Activated CD4-positive, alpha-beta T cell treated with anti-CD3 and anti-CD28 coated beads, Interleukin-2, amount 10 ng/mL, durations not matched to agents 24 days and 14 days (primary cell): ENCODE results near the gene CIAO2B. TPM values are rescaled to one million over a fixed set of nuclear protein-coding genes. Genes with fewer than 3 reads are reported as not detected.
"Not testable (repeated sequence)": the region's sequence is repeated elsewhere in the genome, so short reads cannot be mapped to it uniquely, and the experiment has no call there.

ENCODE experiments used
- DNase-seq: peaks from one replicate; pipeline ENCODE4 v3.0.0; 2022
- H3K27ac Mint-ChIP-seq: one replicate; pipeline ENCODE4 v1.8.0; 2022; ENCODE audit warnings: mild to moderate bottlenecking, mixed read lengths
- H3K27me3 Mint-ChIP-seq: one replicate; pipeline ENCODE4 v1.8.0; 2022; ENCODE audit warnings: mixed read lengths
- H3K36me3 Mint-ChIP-seq: one replicate; pipeline ENCODE4 v1.8.0; 2022; ENCODE audit warnings: low read depth, mild to moderate bottlenecking, mixed read lengths
- H3K4me1 Mint-ChIP-seq: one replicate; pipeline ENCODE4 v1.8.0; 2021; ENCODE audit warnings: mixed read lengths
- H3K4me3 Mint-ChIP-seq: one replicate; pipeline ENCODE4 v1.8.0; 2022; ENCODE audit warnings: mild to moderate bottlenecking, moderate library complexity, mixed read lengths
- H3K9me3 Mint-ChIP-seq: one replicate; pipeline ENCODE4 v1.8.0; 2021; ENCODE audit warnings: mixed read lengths
- intact Hi-C: fragments of 100-400 bp; cut with micrococcal nuclease; formaldehyde crosslinking; loops from one replicate; pipeline ENCODE4 v1.15.1; 2023
- total RNA-seq: library from RNA; stranded (reverse); gene quantifications from 2 replicates; pipeline ENCODE4 v1.2.3, GENCODE V29; 2022

Gene CIAO2B
- 170 and 176 TPM in 2 replicates for total RNA-seq

- intact Hi-C loops: loop anchor here (2.0 kb wide), 1 partner anchor 103 kb away; the partner anchor contains the start of gene NAE1
- Mint-ChIP-seq H3K27ac (peak within 1 kb of the TSS; percentile 98), H3K27me3 (no peaks in the 10 kb centered on the region), H3K36me3 (peaks cover 43% of the 10 kb centered on the region), H3K9me3 (no peaks in the 10 kb centered on the region), H3K4me1 (peaks cover 43% of the 10 kb centered on the region), H3K4me3 (peak within 1 kb of the TSS; percentile 99)
- peak; percentile 98 for DNase-seq
Observed at GRCh38 chr16:66934138-66934838, at the start of gene CIAO2B. Gene CIAO2B, minus strand, starts transcription at chr16:66934402. Its CDS starts 38 bp downstream, at chr16:66934364.

GRCh38 chr16:66983033-66983432 is 48.8 kb upstream of the CIAO2B start:
- H3K27ac Mint-ChIP-seq: peak overlapping the region; percentile 97
- H3K27me3 Mint-ChIP-seq: no peaks in the 10 kb centered on the region
- no peak overlapping the region for H3K4me3 Mint-ChIP-seq
- H3K4me1 Mint-ChIP-seq: peaks cover 61% of the 10 kb centered on the region
- intact Hi-C loops: no loop called here
- H3K36me3 Mint-ChIP-seq: peaks cover 15% of the 10 kb centered on the region
- no peak for DNase-seq
- H3K9me3 Mint-ChIP-seq: peaks cover 4% of the 10 kb centered on the region

- Mint-ChIP-seq H3K4me1 (peaks cover 57% of the 10 kb centered on the region), H3K27ac (peak overlapping the region; percentile 62), H3K4me3 (no peak overlapping the region), H3K27me3 (no peaks in the 10 kb centered on the region), H3K36me3 (peaks cover 6% of the 10 kb centered on the region), H3K9me3 (no peaks in the 10 kb centered on the region)
- no peak for DNase-seq
- intact Hi-C loops: no loop called here
Observed at GRCh38 chr16:66979011-66979717, 45.0 kb upstream of the CIAO2B start.

- peak overlapping the region; percentile 22 for H3K4me3 Mint-ChIP-seq
- peak; percentile 97 for DNase-seq
- H3K9me3 Mint-ChIP-seq: no peaks in the 10 kb centered on the region
- no peaks in the 10 kb centered on the region for H3K27me3 Mint-ChIP-seq
- peak overlapping the region; percentile 85 for H3K27ac Mint-ChIP-seq
- intact Hi-C loops: loop anchor here (1.0 to 2.0 kb wide), 6 partner anchors 8 to 208 kb away; no protein-coding TSS in a partner anchor
- peaks cover 49% of the 10 kb centered on the region for H3K4me1 Mint-ChIP-seq
- peaks cover 5% of the 10 kb centered on the region for H3K36me3 Mint-ChIP-seq
Observed at GRCh38 chr16:66977341-66978113, 43.3 kb upstream of the CIAO2B start.

- no peak for DNase-seq
- H3K9me3 Mint-ChIP-seq: no peaks in the 10 kb centered on the region
- peak overlapping the region; percentile 19 for H3K4me3 Mint-ChIP-seq
- peaks cover 42% of the 10 kb centered on the region for H3K4me1 Mint-ChIP-seq
- intact Hi-C loops: loop anchor here (1.0 to 2.0 kb wide), 6 partner anchors 9 to 209 kb away; no protein-coding TSS in a partner anchor
- H3K27me3 Mint-ChIP-seq: no peaks in the 10 kb centered on the region
- H3K36me3 Mint-ChIP-seq: no peaks in the 10 kb centered on the region
- peak overlapping the region; percentile 54 for H3K27ac Mint-ChIP-seq
Observed at GRCh38 chr16:66976746-66977145, 42.5 kb upstream of the CIAO2B start.

- peaks cover 42% of the 10 kb centered on the region for H3K4me1 Mint-ChIP-seq
- H3K4me3 Mint-ChIP-seq: peak overlapping the region; percentile 74
- no peaks in the 10 kb centered on the region for H3K9me3 Mint-ChIP-seq
- no peak for DNase-seq
- no peaks in the 10 kb centered on the region for H3K27me3 Mint-ChIP-seq
- intact Hi-C loops: no loop called here
- H3K27ac Mint-ChIP-seq: peak overlapping the region; percentile 77
- H3K36me3 Mint-ChIP-seq: no peaks in the 10 kb centered on the region
Observed at GRCh38 chr16:66975302-66975893, 41.2 kb upstream of the CIAO2B start.

- H3K27me3 Mint-ChIP-seq, intact Hi-C loops, H3K9me3 Mint-ChIP-seq, H3K36me3 Mint-ChIP-seq: not testable (repeated sequence)
- H3K4me3 Mint-ChIP-seq: peak overlapping the region; percentile 74
- H3K4me1 Mint-ChIP-seq: peaks cover 42% of the 10 kb centered on the region
- DNase-seq: peak; percentile 82
- H3K27ac Mint-ChIP-seq: peak overlapping the region; percentile 77
Observed at GRCh38 chr16:66974932-66975246, 40.7 kb upstream of the CIAO2B start.

- Mint-ChIP-seq H3K27ac (peak overlapping the region; percentile 77), H3K4me3 (peak overlapping the region; percentile 74), H3K4me1 (peaks cover 40% of the 10 kb centered on the region)
- intact Hi-C loops, H3K27me3 Mint-ChIP-seq, DNase-seq, H3K36me3 Mint-ChIP-seq, H3K9me3 Mint-ChIP-seq: not testable (repeated sequence)
Observed at GRCh38 chr16:66974156-66974931, 40.1 kb upstream of the CIAO2B start.

GRCh38 chr16:66973716-66974115 is 39.5 kb upstream of the CIAO2B start:
- no peak for DNase-seq
- H3K27me3 Mint-ChIP-seq: no peaks in the 10 kb centered on the region
- H3K9me3 Mint-ChIP-seq: no peaks in the 10 kb centered on the region
- H3K4me1 Mint-ChIP-seq: peaks cover 34% of the 10 kb centered on the region
- H3K4me3 Mint-ChIP-seq: no peak overlapping the region
- intact Hi-C loops: no loop called here
- H3K27ac Mint-ChIP-seq: no peak overlapping the region
- no peaks in the 10 kb centered on the region for H3K36me3 Mint-ChIP-seq

- Mint-ChIP-seq H3K36me3 (no peaks in the 10 kb centered on the region), H3K9me3 (no peaks in the 10 kb centered on the region), H3K27me3 (no peaks in the 10 kb centered on the region), H3K4me3 (no peak overlapping the region), H3K4me1 (peaks cover 27% of the 10 kb centered on the region), H3K27ac (no peak overlapping the region)
- no peak for DNase-seq
- intact Hi-C loops: no loop called here
Observed at GRCh38 chr16:66972983-66973382, 38.8 kb upstream of the CIAO2B start.

- intact Hi-C loops: no loop called here
- Mint-ChIP-seq H3K27ac (no peak overlapping the region), H3K36me3 (peaks cover 3% of the 10 kb centered on the region), H3K4me1 (peaks cover 18% of the 10 kb centered on the region), H3K9me3 (no peaks in the 10 kb centered on the region), H3K4me3 (no peak overlapping the region), H3K27me3 (no peaks in the 10 kb centered on the region)
- DNase-seq: no peak
Observed at GRCh38 chr16:66970775-66971720, 36.8 kb upstream of the CIAO2B start.

GRCh38 chr16:66968847-66969246 is 34.6 kb upstream of the CIAO2B start:
- intact Hi-C loops: no loop called here
- H3K4me3 Mint-ChIP-seq: no peak overlapping the region
- peaks cover 5% of the 10 kb centered on the region for H3K4me1 Mint-ChIP-seq
- no peaks in the 10 kb centered on the region for H3K27me3 Mint-ChIP-seq
- peaks cover 5% of the 10 kb centered on the region for H3K36me3 Mint-ChIP-seq
- DNase-seq: no peak
- no peak overlapping the region for H3K27ac Mint-ChIP-seq
- H3K9me3 Mint-ChIP-seq: no peaks in the 10 kb centered on the region
